ENCODE data around the gene ATAD5. TPM values are rescaled to one million over a fixed set of nuclear protein-coding genes. Genes with fewer than 3 reads are reported as not detected.

ATAD5 gene
- total RNA-seq, 1 donor from 2014 or later = 1.6 TPM

DNA sequence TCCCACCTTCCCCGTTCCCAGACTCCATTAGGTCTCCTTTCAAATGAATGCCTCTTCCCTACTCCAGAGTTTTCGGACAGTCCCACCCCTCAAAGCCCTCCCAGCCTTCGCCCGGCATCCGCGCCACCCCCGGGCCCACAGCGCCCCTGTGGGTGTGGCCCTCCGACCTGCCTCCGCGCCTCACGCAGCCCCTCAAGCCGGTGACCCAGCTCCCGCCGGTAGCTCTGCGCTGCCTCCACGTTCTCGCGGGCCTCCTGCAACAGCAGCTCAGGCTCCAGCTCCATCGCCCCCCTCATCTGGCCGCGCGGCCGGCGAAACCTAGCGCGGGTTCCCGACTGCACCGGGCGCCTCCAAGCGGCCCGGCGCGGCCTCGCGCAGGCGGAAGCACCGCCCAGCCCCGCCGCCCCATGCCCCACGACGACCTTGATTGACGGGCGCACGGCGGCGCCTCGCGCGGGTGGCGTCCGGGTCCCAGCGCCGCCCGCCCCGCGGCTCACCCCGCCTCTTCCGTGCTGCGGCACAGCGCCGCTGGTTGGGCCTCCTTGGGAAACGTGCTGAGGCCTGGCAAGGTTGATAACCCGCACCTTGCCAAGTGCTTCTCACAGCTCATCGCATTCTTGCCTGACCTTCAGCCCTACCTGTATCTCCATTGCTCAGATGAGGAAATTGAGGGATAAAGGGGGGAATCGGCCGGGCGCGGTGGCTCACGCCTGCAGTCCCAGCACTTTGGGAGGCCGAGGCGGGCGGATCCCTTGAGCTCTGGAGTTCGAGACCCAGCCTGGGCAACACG is 7.2 kb upstream of the ATAD5 start, which contains the start of gene CRLF3:
Gene CRLF3 (minus strand): TSS at position 337 of the 790 bp plus-strand sequence. CDS start 41 bp downstream, at position 296.
- TF ChIP-seq, protein P1, sequence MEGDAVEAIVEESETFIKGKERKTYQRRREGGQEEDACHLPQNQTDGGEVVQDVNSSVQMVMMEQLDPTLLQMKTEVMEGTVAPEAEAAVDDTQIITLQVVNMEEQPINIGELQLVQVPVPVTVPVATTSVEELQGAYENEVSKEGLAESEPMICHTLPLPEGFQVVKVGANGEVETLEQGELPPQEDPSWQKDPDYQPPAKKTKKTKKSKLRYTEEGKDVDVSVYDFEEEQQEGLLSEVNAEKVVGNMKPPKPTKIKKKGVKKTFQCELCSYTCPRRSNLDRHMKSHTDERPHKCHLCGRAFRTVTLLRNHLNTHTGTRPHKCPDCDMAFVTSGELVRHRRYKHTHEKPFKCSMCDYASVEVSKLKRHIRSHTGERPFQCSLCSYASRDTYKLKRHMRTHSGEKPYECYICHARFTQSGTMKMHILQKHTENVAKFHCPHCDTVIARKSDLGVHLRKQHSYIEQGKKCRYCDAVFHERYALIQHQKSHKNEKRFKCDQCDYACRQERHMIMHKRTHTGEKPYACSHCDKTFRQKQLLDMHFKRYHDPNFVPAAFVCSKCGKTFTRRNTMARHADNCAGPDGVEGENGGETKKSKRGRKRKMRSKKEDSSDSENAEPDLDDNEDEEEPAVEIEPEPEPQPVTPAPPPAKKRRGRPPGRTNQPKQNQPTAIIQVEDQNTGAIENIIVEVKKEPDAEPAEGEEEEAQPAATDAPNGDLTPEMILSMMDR (IDR thresholded peaks at IDR 0.05) = peak; percentile 68
- Histone ChIP-seq H3K4me1 (peaks cover 50% of the 10 kb centered on the region), H3K4me3 (peak within 1 kb of the TSS; percentile 86), H3K27ac (peak within 1 kb of the TSS; percentile 86), H3K36me3 (no peaks in the 10 kb centered on the region), H3K9me3 (no peaks in the 10 kb centered on the region), H3K27me3 (ENCODE audit: low read depth) (no peaks in the 10 kb centered on the region)
- DNase-seq (peak; percentile 94), ATAC-seq (peak; percentile 99)
- intact Hi-C loops (cut with DNase I) = no loop called here

DNA sequence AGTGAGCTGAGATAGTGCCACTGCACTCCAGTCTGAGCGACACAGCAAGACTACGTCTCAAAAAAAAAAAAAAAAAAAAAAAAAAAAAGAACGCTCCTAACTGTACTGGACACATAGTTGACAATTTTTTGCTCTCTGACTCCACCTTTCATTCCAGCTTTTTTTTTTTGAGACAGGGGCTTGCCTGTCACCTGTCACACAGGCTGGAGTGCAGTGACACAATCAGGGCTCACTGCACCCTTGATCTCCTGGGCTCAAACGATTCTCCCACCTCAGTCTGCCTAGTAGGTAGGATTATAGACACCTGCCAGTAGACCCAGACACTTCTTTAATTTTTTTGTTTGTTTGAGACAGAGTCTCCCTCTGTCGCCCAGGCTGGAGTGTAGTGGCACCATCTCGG is 4.7 kb upstream of the ATAD5 start:
- ATAC-seq (no peak), DNase-seq (no peak)
- Histone ChIP-seq H3K4me3 (no peak overlapping the region), H3K36me3 (no peaks in the 10 kb centered on the region), H3K9me3 (no peaks in the 10 kb centered on the region), H3K4me1 (peaks cover 29% of the 10 kb centered on the region), H3K27ac (no peak overlapping the region), H3K27me3 (ENCODE audit: low read depth) (no peaks in the 10 kb centered on the region)
- intact Hi-C loops (cut with DNase I) = no loop called here
- TF ChIP-seq, protein P1 (IDR thresholded peaks at IDR 0.05) = no peak

DNA sequence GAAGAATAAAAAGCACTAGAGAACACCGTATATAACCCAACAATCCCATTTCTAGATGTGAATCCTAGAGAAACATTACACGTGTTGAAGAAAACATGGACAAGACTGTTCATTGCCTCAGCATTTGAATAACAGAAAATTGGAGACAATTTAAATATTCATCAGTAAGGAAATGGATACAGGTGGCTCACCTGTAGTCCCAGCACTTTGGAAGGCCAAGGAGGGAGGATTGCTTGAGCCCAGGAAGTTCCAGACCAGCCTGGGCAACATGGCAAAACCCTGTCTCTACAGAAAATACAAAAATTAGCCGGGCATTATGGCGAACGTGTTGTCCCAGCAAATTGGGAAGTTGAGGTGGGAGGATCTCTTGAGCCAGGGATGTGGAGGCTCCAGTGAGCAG is 2.7 kb upstream of the ATAD5 start:
- ATAC-seq (no peak), DNase-seq (no peak)
- Histone ChIP-seq H3K27ac (no peak overlapping the region), H3K9me3 (no peaks in the 10 kb centered on the region), H3K4me3 (no peak overlapping the region), H3K36me3 (no peaks in the 10 kb centered on the region), H3K27me3 (ENCODE audit: low read depth) (no peaks in the 10 kb centered on the region), H3K4me1 (peaks cover 20% of the 10 kb centered on the region)
- intact Hi-C loops (cut with DNase I) = no loop called here
- TF ChIP-seq, protein P1 (IDR thresholded peaks at IDR 0.05) = no peak

DNA sequence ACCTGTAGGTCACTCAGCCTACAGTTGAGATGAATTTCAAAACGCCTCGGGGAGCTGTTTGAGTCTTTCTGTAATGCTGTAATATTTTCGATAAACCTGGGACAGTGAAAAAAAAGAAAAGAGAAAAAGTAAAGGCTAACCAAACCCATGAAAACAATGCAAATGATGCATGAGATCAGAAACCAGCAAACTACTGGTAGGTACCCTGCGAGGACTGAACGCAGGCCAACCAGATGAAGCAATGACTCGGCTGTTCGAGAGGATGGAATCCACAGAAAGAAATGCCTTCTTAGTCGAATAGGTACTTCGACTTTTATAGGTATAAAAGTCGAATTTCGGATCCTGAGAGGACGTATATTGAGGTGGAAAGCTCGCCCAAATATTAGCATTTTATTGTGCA is 509 bp upstream of the ATAD5 start:
- intact Hi-C loops (cut with DNase I) = no loop called here
- TF ChIP-seq, protein P1 (IDR thresholded peaks at IDR 0.05) = no peak
- ATAC-seq (peak; percentile 16 to 44), DNase-seq (no peak)
- no peak overlapping the region for H3K27ac ChIP-seq
- no peaks in the 10 kb centered on the region for H3K36me3 ChIP-seq
- no peaks in the 10 kb centered on the region for H3K27me3 ChIP-seq (ENCODE audit: low read depth)
- no peaks in the 10 kb centered on the region for H3K9me3 ChIP-seq
- H3K4me3 ChIP-seq = peak overlapping the region; percentile 83
- H3K4me1 ChIP-seq = peaks cover 9% of the 10 kb centered on the region

DNA sequence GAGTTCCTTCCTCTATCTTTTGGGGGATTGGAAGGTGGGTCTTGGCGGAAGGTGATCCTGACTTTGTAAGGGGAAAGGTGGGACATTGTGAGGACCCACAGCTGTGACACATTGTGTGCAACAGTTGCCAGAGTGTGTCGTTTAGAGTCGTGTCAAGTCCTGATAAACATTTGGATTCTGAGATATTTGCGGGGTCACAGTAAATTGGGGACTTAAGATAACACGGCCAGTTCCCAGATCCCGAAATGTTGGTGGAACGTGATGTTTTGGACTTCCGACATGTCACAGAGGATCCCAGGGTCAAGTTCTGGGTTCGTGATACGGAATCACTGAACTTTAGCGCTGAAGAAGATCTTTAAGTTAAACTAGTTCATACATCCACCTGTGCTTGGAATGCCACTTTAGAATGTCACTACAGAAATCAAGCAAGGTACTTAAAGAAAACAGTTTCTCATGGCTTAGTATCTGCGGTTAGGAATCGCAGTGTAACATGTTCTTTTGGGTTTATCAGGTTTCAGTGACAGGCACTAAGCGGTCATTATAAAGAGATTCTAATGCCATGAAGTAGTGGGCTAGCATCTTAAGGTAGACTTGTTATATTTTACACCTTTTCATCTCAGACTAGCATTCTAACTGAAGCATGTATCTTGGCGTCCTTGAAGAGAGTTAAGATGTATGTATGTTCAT is 815 bp downstream of the ATAD5 start:
- TF ChIP-seq, protein P1 (IDR thresholded peaks at IDR 0.05) = no peak
- peaks cover 9% of the 10 kb centered on the region for H3K4me1 ChIP-seq
- no peaks in the 10 kb centered on the region for H3K36me3 ChIP-seq
- no peak for DNase-seq
- peak overlapping the region; percentile 83 for H3K4me3 ChIP-seq
- no peaks in the 10 kb centered on the region for H3K27me3 ChIP-seq (ENCODE audit: low read depth)
- H3K27ac ChIP-seq = no peak overlapping the region
- intact Hi-C loops (cut with DNase I) = no loop called here
- H3K9me3 ChIP-seq = no peaks in the 10 kb centered on the region
- no peak for ATAC-seq

Data from lower lobe of right lung (tissue), 2 donors.